Astrocyte (in vitro differentiated cells and primary cell): Measurements from ENCODE around the gene SNAP29.
"Not testable (repeated sequence)": the region's sequence is repeated elsewhere in the genome, so short reads cannot be mapped to it uniquely, and the experiment has no call there.

Source experiments
- EZH2 ChIP-seq: IDR thresholded peaks from 2 replicates; pipeline ENCODE4 v1.6.1; 2012; ENCODE audit warnings: mild to moderate bottlenecking, low read length, inconsistent platforms; ENCODE audit not compliant: insufficient read depth
- TF ChIP-seq, protein P1 (sequence below): IDR thresholded peaks from 2 replicates; pipeline ENCODE4 v1.5.1; 2011; ENCODE audit warnings: low read depth, mild to moderate bottlenecking, inconsistent platforms, low read length, moderate library complexity; ENCODE audit not compliant: insufficient read depth

DNA sequence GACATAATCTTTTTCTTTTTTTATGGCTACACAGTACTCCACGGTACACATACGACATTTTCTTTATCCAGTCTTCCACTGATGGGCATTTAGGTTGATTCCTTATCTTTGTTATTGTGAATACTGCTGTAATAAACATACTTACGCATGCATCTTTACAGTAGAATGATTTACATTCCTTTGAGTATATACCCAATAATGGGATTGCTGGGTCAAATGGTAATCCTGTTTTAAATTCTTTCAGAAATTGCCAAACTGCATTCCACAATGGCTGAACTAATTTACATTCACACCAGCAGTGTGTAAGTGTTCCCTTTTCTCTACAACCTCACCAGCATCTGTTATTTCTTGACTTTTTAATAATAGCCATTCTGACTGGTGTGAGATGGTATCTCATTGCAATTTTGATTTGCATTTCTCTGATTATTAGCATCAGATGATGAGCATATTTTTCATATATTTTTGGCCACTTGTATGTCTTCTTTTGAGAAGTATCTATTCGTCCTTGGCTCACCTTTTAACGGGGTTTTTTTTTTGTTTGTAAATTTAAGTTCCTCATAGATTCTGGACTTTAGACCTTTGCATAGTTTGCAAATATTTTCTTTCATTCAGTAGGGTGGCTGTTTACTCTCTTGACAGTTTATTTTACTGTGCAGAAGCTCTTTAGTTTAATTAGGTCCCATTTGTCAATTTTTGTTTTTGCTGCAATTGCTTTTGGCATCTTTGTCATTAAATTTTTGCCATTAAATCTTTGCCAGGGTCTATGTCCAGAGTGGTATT, 32.2 kb upstream of the SNAP29 start:
- TF ChIP-seq EZH2: not testable (repeated sequence)
- TF ChIP-seq, protein P1, sequence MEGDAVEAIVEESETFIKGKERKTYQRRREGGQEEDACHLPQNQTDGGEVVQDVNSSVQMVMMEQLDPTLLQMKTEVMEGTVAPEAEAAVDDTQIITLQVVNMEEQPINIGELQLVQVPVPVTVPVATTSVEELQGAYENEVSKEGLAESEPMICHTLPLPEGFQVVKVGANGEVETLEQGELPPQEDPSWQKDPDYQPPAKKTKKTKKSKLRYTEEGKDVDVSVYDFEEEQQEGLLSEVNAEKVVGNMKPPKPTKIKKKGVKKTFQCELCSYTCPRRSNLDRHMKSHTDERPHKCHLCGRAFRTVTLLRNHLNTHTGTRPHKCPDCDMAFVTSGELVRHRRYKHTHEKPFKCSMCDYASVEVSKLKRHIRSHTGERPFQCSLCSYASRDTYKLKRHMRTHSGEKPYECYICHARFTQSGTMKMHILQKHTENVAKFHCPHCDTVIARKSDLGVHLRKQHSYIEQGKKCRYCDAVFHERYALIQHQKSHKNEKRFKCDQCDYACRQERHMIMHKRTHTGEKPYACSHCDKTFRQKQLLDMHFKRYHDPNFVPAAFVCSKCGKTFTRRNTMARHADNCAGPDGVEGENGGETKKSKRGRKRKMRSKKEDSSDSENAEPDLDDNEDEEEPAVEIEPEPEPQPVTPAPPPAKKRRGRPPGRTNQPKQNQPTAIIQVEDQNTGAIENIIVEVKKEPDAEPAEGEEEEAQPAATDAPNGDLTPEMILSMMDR: not testable (repeated sequence)
